GM23338 (cell line): Measurements from ENCODE around the gene SLC25A48.

Experiments used
- CREB1 ChIP-seq: fragments of 250-450 bp; sonication (Bioruptor Pico); IDR thresholded peaks from 2 replicates; pipeline ENCODE4 v1.5.0; 2020; ENCODE audit warnings: low read depth, mild to moderate bottlenecking, moderate library complexity
- CTCF ChIP-seq, 2 experiments: fragments of 200-600 bp in 1 of 2; sonication (generic) in 1 of 2; conservative IDR thresholded peaks; 2 replicates each; pipeline versions ENCODE4 v1.5.1 to v1.6.1; 2016 to 2017; ENCODE audit warnings: antibody characterized with exemption in 2 of 2, low read depth in 2 of 2, mild to moderate bottlenecking in 2 of 2, moderate library complexity in 1 of 2
- EZH2 ChIP-seq: fragments of 200-600 bp; sonication (generic); IDR thresholded peaks from one replicate; pipeline ENCODE4 v1.8.0; 2017; ENCODE audit warnings: antibody characterized with exemption, mild to moderate bottlenecking, low read depth; ENCODE audit not compliant: unreplicated experiment
- EZH2phosphoT487 ChIP-seq: fragments of 200-600 bp; sonication (generic); IDR thresholded peaks from one replicate; pipeline ENCODE4 v1.8.1; 2018; ENCODE audit warnings: antibody characterized with exemption; ENCODE audit not compliant: unreplicated experiment
- JUNB ChIP-seq: IDR thresholded peaks from one replicate; pipeline ENCODE4 v1.6.1; 2016; ENCODE audit warnings: antibody characterized with exemption; ENCODE audit not compliant: unreplicated experiment
- POLR2AphosphoS5 ChIP-seq: IDR thresholded peaks from 2 replicates; pipeline ENCODE4 v1.6.1; 2016; ENCODE audit warnings: antibody characterized with exemption, low read depth
- REST ChIP-seq: IDR thresholded peaks from one replicate; pipeline ENCODE4 v1.6.1; 2018; ENCODE audit warnings: antibody characterized with exemption; ENCODE audit not compliant: unreplicated experiment
- STAT1 ChIP-seq: IDR thresholded peaks from one replicate; pipeline ENCODE4 v1.6.1; 2016; ENCODE audit warnings: antibody characterized with exemption; ENCODE audit not compliant: unreplicated experiment

- no peak for TF ChIP-seq CTCF (conservative IDR thresholded peaks at IDR 0.05; ENCODE audit: low read depth in 2 of 2)
- no peak for TF ChIP-seq POLR2AphosphoS5
- TF ChIP-seq REST = no peak
- no peak for TF ChIP-seq JUNB
- TF ChIP-seq CREB1 (CRISPR knock-in tag) = no peak
- TF ChIP-seq EZH2phosphoT487 = no peak
- no peak for TF ChIP-seq EZH2
- TF ChIP-seq STAT1 = no peak
These were observed 79.5 kb downstream of the SLC25A48 start for GRCh38 chr5:135913713-135914626.
